NCI-H226 (cell line): ENCODE results near the gene HS3ST6.
"Not testable (repeated sequence)": the region's sequence is repeated elsewhere in the genome, so short reads cannot be mapped to it uniquely, and the experiment has no call there.

ENCODE experiments used
- DNase-seq: peaks from one replicate; pipeline ENCODE4 v3.0.0-alpha.2; 2015

The HS3ST6 gene

GRCh38 chr16:1906055-1906845, 12.0 kb downstream of the HS3ST6 start:
- no peak for DNase-seq

- no peak for DNase-seq
Measured at GRCh38 chr16:1903845-1904840, 14.1 kb downstream of the HS3ST6 start.

GRCh38 chr16:1903220-1903574, 15.0 kb downstream of the HS3ST6 start:
- no peak for DNase-seq

- DNase-seq: no peak
Measured at GRCh38 chr16:1902547-1903219, 15.5 kb downstream of the HS3ST6 start.

GRCh38 chr16:1900452-1900774, 17.8 kb downstream of the HS3ST6 start:
- no peak for DNase-seq

GRCh38 chr16:1899641-1900451, 18.4 kb downstream of the HS3ST6 start:
- no peak for DNase-seq

GRCh38 chr16:1897692-1898091, 20.5 kb downstream of the HS3ST6 start:
- DNase-seq: not testable (repeated sequence)

- no peak for DNase-seq
Measured at GRCh38 chr16:1895949-1896675, 22.1 kb downstream of the HS3ST6 start.

- DNase-seq: no peak
Measured at GRCh38 chr16:1895068-1895467, 23.1 kb downstream of the HS3ST6 start.

GRCh38 chr16:1890708-1891050, 27.5 kb downstream of the HS3ST6 start:
- DNase-seq: no peak

- no peak for DNase-seq
Measured at GRCh38 chr16:1890024-1890707, 28.0 kb downstream of the HS3ST6 start.

- DNase-seq: no peak
Measured at GRCh38 chr16:1887711-1888354, 30.4 kb downstream of the HS3ST6 start.

GRCh38 chr16:1884889-1885288, 33.3 kb downstream of the HS3ST6 start:
- no peak for DNase-seq

GRCh38 chr16:1884155-1884760, 34.0 kb downstream of the HS3ST6 start:
- no peak for DNase-seq

- DNase-seq: not testable (repeated sequence)
Measured at GRCh38 chr16:1881172-1881571, 37.0 kb downstream of the HS3ST6 start.

GRCh38 chr16:1879477-1879876, 38.7 kb downstream of the HS3ST6 start:
- DNase-seq: no peak

GRCh38 chr16:1878256-1878655, 40.0 kb downstream of the HS3ST6 start:
- no peak for DNase-seq

- DNase-seq: no peak
Measured at GRCh38 chr16:1877804-1878203, 40.4 kb downstream of the HS3ST6 start.

- DNase-seq: no peak
Measured at GRCh38 chr16:1877089-1877488, 41.1 kb downstream of the HS3ST6 start.

- no peak for DNase-seq
Measured at GRCh38 chr16:1876468-1876867, 41.7 kb downstream of the HS3ST6 start.
